Keratinocyte (primary cell): ENCODE measurements around the gene DSTN. TPM values are rescaled to one million over a fixed set of nuclear protein-coding genes. Genes with fewer than 3 reads are reported as not detected.

Source experiments
- DNase-seq: peaks from one replicate; pipeline ENCODE4 v3.0.0-alpha.2; 2011; ENCODE audit warnings: low read depth, missing footprints, low spot score
- FAIRE-seq: peaks from 2 replicates; lab custom pipeline; 2011; peaks lifted over from hg19 to GRCh38; lab: Jason Lieb, UNC
- H2AFZ ChIP-seq: 2 replicates; pipeline ENCODE4 v1.6.0; 2012; ENCODE audit warnings: low read length, control low read depth, inconsistent platforms; ENCODE audit not compliant: control insufficient read depth
- H3K27ac ChIP-seq: 2 replicates; pipeline ENCODE4 v1.5.1; 2011; ENCODE audit warnings: low read length; ENCODE audit not compliant: control insufficient read depth, insufficient read depth
- H3K27me3 ChIP-seq: 3 replicates; pipeline ENCODE4 v1.6.0; 2011; ENCODE audit warnings: low read length; ENCODE audit not compliant: control insufficient read depth, insufficient read depth; ENCODE audit errors: extremely low read depth
- H3K36me3 ChIP-seq, 2 experiments: 2 replicates in 1 of 2; 3 replicates in 1 of 2; pipeline ENCODE4 v1.5.1; 2011; ENCODE audit warnings: low read length in 2 of 2, mild to moderate bottlenecking in 1 of 2; ENCODE audit not compliant: control insufficient read depth in 2 of 2, insufficient read depth in 2 of 2; ENCODE audit errors: extremely low read depth in 1 of 2
- H3K4me1 ChIP-seq: 3 replicates; pipeline ENCODE4 v1.5.1; 2011; ENCODE audit warnings: low read length; ENCODE audit not compliant: control insufficient read depth, insufficient read depth; ENCODE audit errors: extremely low read depth
- H3K4me2 ChIP-seq: 3 replicates; pipeline ENCODE4 v1.6.0; 2011; ENCODE audit warnings: low read depth, low read length; ENCODE audit not compliant: control insufficient read depth, insufficient read depth; ENCODE audit errors: extremely low read depth
- H3K4me3 ChIP-seq, 3 experiments: fragments of 200-600 bp in 1 of 3; sonication (generic) in 1 of 3; 2 replicates in 2 of 3; 3 replicates in 1 of 3; pipeline ENCODE4 v1.5.1; 2011 to 2016; ENCODE audit warnings: low read length in 3 of 3, mild to moderate bottlenecking in 3 of 3, control low read depth in 2 of 3, inconsistent platforms in 1 of 3, low read depth in 1 of 3, mixed read lengths in 1 of 3, mixed run types in 1 of 3, moderate library complexity in 1 of 3; ENCODE audit not compliant: control insufficient read depth in 2 of 3, insufficient read depth in 2 of 3; ENCODE audit errors: extremely low read depth in 1 of 3
- H3K79me2 ChIP-seq: 2 replicates; pipeline ENCODE4 v1.6.0; 2012; ENCODE audit warnings: low read length; ENCODE audit not compliant: control insufficient read depth, insufficient read depth
- H3K9ac ChIP-seq: 3 replicates; pipeline ENCODE4 v1.6.0; 2011; ENCODE audit warnings: low read length; ENCODE audit not compliant: control insufficient read depth, insufficient read depth; ENCODE audit errors: extremely low read depth
- H3K9me1 ChIP-seq: 3 replicates; pipeline ENCODE4 v1.6.0; 2011; ENCODE audit warnings: low read length; ENCODE audit not compliant: control insufficient read depth, insufficient read depth; ENCODE audit errors: extremely low read depth
- H3K9me3 ChIP-seq: 2 replicates; pipeline ENCODE4 v1.5.1; 2012; ENCODE audit warnings: low read depth, low read length; ENCODE audit not compliant: control insufficient read depth
- H4K20me1 ChIP-seq: 3 replicates; pipeline ENCODE4 v1.6.0; 2011; ENCODE audit warnings: low read length; ENCODE audit not compliant: control insufficient read depth, insufficient read depth; ENCODE audit errors: extremely low read depth
- EZH2 ChIP-seq: IDR thresholded peaks from one replicate; pipeline ENCODE4 v1.6.1; 2012; ENCODE audit warnings: inconsistent platforms, mild to moderate bottlenecking, low read length, moderate library complexity
- dilution Hi-C: fragments of 300-500 bp; cut with MboI; formaldehyde crosslinking; loops from one replicate; pipeline ENCODE4 v1.7.0; 2020; ENCODE audit warnings: low sequenced_read_pairs; ENCODE audit not compliant: extremely low pct_ligation_motif_present
- polyA plus RNA-seq, 5 experiments: library from polyadenylated mRNA; depleted of rRNA in 3 of 5; stranded (reverse) in 3 of 5; stranded (forward) in 1 of 5; unstranded in 1 of 5; fragments of >200 nt; gene quantifications; 1 replicate in 1 of 5; 2 replicates in 3 of 5; 3 replicates in 1 of 5; pipeline versions ENCODE4 v1.2.1 to v1.2.3, GENCODE V29; 2011 to 2012; ENCODE audit warnings: missing spikeins in 2 of 5, low read depth in 1 of 5, low replicate concordance in 1 of 5
- TF ChIP-seq, protein P1 (sequence below), 3 experiments: IDR thresholded peaks in 1 of 3; conservative IDR thresholded peaks in 1 of 3; optimal IDR thresholded peaks in 1 of 3; 2 replicates in 2 of 3; 3 replicates in 1 of 3; pipeline versions ENCODE3 to v1.5.1; 2011; ENCODE audit warnings: low read length in 3 of 3, mild to moderate bottlenecking in 3 of 3, moderate library complexity in 2 of 3, control low read depth in 1 of 3, inconsistent platforms in 1 of 3; ENCODE audit not compliant: insufficient read depth in 2 of 3; ENCODE audit errors: extremely low read depth in 1 of 3

Gene DSTN
- polyA plus RNA-seq, 1 donor (not counting 4 experiments of a cell fraction or from before 2014, with no cell fraction given) = 288 TPM

GRCh38 chr20:17556837-17557674 is 12.8 kb upstream of the DSTN start:
- peak overlapping the region; percentile 20 for H2AFZ ChIP-seq
- H4K20me1 ChIP-seq = no peaks in the 10 kb centered on the region
- FAIRE-seq (peak; percentile 52), DNase-seq (no peak)
- no peaks in the 10 kb centered on the region for H3K9me3 ChIP-seq
- peak overlapping the region; percentile 91 for H3K9ac ChIP-seq
- dilution Hi-C loops = no loop called here
- no peak for TF ChIP-seq EZH2
- TF ChIP-seq, protein P1, sequence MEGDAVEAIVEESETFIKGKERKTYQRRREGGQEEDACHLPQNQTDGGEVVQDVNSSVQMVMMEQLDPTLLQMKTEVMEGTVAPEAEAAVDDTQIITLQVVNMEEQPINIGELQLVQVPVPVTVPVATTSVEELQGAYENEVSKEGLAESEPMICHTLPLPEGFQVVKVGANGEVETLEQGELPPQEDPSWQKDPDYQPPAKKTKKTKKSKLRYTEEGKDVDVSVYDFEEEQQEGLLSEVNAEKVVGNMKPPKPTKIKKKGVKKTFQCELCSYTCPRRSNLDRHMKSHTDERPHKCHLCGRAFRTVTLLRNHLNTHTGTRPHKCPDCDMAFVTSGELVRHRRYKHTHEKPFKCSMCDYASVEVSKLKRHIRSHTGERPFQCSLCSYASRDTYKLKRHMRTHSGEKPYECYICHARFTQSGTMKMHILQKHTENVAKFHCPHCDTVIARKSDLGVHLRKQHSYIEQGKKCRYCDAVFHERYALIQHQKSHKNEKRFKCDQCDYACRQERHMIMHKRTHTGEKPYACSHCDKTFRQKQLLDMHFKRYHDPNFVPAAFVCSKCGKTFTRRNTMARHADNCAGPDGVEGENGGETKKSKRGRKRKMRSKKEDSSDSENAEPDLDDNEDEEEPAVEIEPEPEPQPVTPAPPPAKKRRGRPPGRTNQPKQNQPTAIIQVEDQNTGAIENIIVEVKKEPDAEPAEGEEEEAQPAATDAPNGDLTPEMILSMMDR (optimal IDR thresholded peaks at IDR 0.05 in 1 of 3, IDR thresholded peaks at IDR 0.05 in 1 of 3, conservative IDR thresholded peaks at IDR 0.05 in 1 of 3; ENCODE audit: extremely low read depth in 1 of 3, insufficient read depth in 2 of 3, low read length in 3 of 3) = no peak
- H3K9me1 ChIP-seq = no peaks in the 10 kb centered on the region
- H3K4me1 ChIP-seq = peaks cover 45% of the 10 kb centered on the region
- H3K4me3 ChIP-seq = peak overlapping the region; percentile 9 to 78 (median 35)
- H3K27me3 ChIP-seq = no peaks in the 10 kb centered on the region
- H3K79me2 ChIP-seq = no peaks in the 10 kb centered on the region
- H3K27ac ChIP-seq = peak overlapping the region; percentile 99
- no peaks in the 10 kb centered on the region for H3K36me3 ChIP-seq
- H3K4me2 ChIP-seq = peak overlapping the region; percentile 88

DNA sequence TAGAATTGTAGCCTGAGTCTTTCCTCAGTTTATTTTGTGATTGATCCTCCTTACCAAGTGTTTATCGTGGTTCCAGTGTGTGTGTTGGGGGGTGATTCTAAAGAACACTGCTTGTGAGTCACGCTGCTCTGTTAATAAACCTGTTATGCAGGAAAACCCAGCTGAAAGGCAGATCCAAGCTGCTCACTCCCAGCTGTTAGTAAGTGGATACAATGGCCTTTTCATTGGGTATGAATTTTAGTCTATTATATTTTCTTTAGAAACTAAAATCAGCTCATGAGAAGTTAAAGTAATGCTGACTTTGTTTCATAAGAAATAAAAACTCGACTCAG is 12.2 kb upstream of the DSTN start:
- Histone ChIP-seq H3K27ac (peak overlapping the region; percentile 99), H4K20me1 (no peaks in the 10 kb centered on the region)
- no peak for TF ChIP-seq EZH2
- TF ChIP-seq, protein P1 (optimal IDR thresholded peaks at IDR 0.05 in 1 of 3, IDR thresholded peaks at IDR 0.05 in 1 of 3, conservative IDR thresholded peaks at IDR 0.05 in 1 of 3; ENCODE audit: extremely low read depth in 1 of 3, insufficient read depth in 2 of 3, low read length in 3 of 3) = no peak

More for the DNA sequence above, 12.2 kb upstream of the DSTN start:
- Histone ChIP-seq H3K4me2 (peak overlapping the region; percentile 88), H3K4me3 (peak overlapping the region; percentile 9 to 78 (median 73)), H3K4me1 (peaks cover 48% of the 10 kb centered on the region), H3K79me2 (no peaks in the 10 kb centered on the region), H3K9me3 (no peaks in the 10 kb centered on the region), H3K9ac (peak overlapping the region; percentile 91), H3K36me3 (no peaks in the 10 kb centered on the region), H3K27me3 (no peaks in the 10 kb centered on the region), H2AFZ (peak overlapping the region; percentile 20), H3K9me1 (no peaks in the 10 kb centered on the region)
- FAIRE-seq = peak; percentile 98
- dilution Hi-C loops = no loop called here
- no peak for DNase-seq
